Measurements from ENCODE around the gene DDX1.

GRCh38 chr2:15603948-15604347 lies 12.3 kb downstream of the DDX1 start:
- TF ChIP-seq CTCF (IDR thresholded peaks at IDR 0.05) = no peak
- no peak for TF ChIP-seq EZH2 (IDR thresholded peaks at IDR 0.05)

Measured in neural progenitor cell (in vitro differentiated cells).